ENCODE data around the gene ADRA2C.

Gene ADRA2C

DNA sequence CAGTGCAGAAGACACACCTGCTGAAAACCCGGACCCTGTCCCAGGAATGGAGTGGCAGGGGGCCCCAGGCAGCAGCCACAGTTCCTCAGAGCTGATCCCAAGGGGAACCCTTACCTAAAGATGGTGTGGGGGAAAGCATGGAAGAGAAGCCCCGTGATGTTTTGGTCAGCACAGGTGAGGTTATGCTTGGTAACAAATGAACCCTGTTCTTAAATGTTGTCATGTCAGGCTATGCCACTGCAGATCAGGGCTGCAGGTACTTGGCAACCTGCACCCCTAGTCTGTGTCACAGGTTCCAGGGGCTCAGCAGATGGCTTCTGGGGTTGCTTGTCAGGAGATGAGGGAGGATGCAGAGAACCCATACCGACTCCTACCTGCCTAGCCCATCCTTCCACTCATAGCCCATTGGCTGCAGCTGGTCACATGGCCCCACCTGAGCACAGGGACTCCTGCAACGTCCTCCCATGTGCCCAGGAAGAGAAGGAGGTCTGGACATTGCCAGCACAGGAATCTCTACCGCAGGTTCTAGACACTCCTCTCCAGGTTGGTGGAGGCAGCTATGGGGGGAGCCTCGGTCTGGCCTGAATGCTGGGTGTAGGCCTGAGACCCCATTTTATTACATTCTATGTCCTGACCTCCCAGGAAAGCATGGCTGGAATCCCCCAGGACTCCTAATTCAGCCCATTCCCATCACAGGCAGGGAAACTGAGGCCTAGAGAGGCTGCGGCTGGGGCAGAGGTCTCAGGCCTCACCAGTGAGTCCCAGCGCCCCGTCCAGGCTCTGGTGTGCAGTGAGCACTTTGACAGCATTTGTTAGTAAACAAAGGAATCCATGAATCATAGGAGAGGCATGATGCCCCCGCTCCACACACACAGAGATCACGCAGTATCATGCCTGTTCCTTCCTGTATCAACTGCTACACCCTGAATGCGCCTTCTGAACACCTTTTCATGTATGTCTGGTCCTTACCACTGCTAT is 51.1 kb downstream of the ADRA2C start:
- TF ChIP-seq, protein P1, sequence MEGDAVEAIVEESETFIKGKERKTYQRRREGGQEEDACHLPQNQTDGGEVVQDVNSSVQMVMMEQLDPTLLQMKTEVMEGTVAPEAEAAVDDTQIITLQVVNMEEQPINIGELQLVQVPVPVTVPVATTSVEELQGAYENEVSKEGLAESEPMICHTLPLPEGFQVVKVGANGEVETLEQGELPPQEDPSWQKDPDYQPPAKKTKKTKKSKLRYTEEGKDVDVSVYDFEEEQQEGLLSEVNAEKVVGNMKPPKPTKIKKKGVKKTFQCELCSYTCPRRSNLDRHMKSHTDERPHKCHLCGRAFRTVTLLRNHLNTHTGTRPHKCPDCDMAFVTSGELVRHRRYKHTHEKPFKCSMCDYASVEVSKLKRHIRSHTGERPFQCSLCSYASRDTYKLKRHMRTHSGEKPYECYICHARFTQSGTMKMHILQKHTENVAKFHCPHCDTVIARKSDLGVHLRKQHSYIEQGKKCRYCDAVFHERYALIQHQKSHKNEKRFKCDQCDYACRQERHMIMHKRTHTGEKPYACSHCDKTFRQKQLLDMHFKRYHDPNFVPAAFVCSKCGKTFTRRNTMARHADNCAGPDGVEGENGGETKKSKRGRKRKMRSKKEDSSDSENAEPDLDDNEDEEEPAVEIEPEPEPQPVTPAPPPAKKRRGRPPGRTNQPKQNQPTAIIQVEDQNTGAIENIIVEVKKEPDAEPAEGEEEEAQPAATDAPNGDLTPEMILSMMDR (conservative IDR thresholded peaks at IDR 0.05; ENCODE audit: low read depth, low read length): no peak
- no peak overlapping the region for H3K4me3 ChIP-seq (ENCODE audit: low read length)
- no peak for DNase-seq (ENCODE audit: low read depth)

Data from retinal pigment epithelial cell (primary cell).